Coronary artery (tissue), 2 donors: ENCODE data around the gene RASAL2.

Experiments used
- DNase-seq: peaks from one replicate; pipeline ENCODE4 v3.0.0-alpha.2; 2017; ENCODE audit warnings: low spot score
- H3K27ac ChIP-seq, 2 donors: fragments of 200-600 bp; sonication (generic); one replicate each; pipeline ENCODE4 v1.5.1; 2016 to 2019
- H3K4me3 ChIP-seq: fragments of 200-600 bp; sonication (generic); 2 replicates; pipeline ENCODE4 v1.5.1; 2016; ENCODE audit warnings: mild to moderate bottlenecking, moderate library complexity
- TF ChIP-seq, protein P1 (sequence below): fragments of 200-600 bp; sonication (generic); IDR thresholded peaks from one replicate; pipeline ENCODE4 v1.5.1; 2019; ENCODE audit warnings: antibody characterized with exemption

RASAL2 gene

GRCh38 chr1:178093951-178094738 lies at the start of gene RASAL2:
RASAL2 (plus strand) TSS chr1:178094104; CDS start chr1:178094493, 389 bp downstream.
- peak; percentile 81 for DNase-seq
- Histone ChIP-seq H3K4me3 (peak within 1 kb of the TSS; percentile 99), H3K27ac (peak within 1 kb of the TSS; percentile 97)
- TF ChIP-seq, protein P1, sequence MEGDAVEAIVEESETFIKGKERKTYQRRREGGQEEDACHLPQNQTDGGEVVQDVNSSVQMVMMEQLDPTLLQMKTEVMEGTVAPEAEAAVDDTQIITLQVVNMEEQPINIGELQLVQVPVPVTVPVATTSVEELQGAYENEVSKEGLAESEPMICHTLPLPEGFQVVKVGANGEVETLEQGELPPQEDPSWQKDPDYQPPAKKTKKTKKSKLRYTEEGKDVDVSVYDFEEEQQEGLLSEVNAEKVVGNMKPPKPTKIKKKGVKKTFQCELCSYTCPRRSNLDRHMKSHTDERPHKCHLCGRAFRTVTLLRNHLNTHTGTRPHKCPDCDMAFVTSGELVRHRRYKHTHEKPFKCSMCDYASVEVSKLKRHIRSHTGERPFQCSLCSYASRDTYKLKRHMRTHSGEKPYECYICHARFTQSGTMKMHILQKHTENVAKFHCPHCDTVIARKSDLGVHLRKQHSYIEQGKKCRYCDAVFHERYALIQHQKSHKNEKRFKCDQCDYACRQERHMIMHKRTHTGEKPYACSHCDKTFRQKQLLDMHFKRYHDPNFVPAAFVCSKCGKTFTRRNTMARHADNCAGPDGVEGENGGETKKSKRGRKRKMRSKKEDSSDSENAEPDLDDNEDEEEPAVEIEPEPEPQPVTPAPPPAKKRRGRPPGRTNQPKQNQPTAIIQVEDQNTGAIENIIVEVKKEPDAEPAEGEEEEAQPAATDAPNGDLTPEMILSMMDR = peak; percentile 6

GRCh38 chr1:178046591-178047270 lies 47.2 kb upstream of the RASAL2 start:
- Histone ChIP-seq H3K27ac (no peak overlapping the region), H3K4me3 (no peak overlapping the region)
- TF ChIP-seq, protein P1 = no peak
- DNase-seq = no peak

- TF ChIP-seq, protein P1 = no peak
- no peak for DNase-seq
- Histone ChIP-seq H3K4me3 (no peak overlapping the region), H3K27ac (no peak overlapping the region)
Observed at GRCh38 chr1:178047403-178048093, 46.4 kb upstream of the RASAL2 start.

- Histone ChIP-seq H3K27ac (no peak overlapping the region), H3K4me3 (no peak overlapping the region)
- no peak for DNase-seq
- TF ChIP-seq, protein P1 = no peak
Observed at GRCh38 chr1:178048426-178048825, 45.5 kb upstream of the RASAL2 start.

- no peak for DNase-seq
- Histone ChIP-seq H3K27ac (no peak overlapping the region), H3K4me3 (no peak overlapping the region)
- TF ChIP-seq, protein P1 = no peak
Observed at GRCh38 chr1:178048883-178049282, 45.0 kb upstream of the RASAL2 start.

DNA sequence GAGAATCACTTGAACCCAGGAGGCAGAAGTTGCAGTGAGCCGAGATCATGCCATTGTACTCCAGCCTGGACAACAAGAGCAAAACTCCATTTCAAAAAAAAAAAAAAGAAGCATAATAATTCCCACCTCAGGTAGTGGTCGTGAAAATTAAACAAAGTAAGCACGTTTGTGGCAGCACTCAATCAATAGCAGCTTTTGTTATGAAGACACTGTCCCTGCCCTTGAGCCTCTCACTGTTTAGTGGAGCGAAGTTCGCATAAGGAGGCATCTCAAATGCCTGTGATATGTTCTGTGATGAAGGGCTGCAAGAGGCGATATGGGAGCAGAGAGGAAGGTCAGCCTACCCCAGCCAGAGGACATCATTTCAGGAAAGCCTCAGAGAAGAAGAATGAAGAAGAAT lies 43.8 kb upstream of the RASAL2 start:
- no peak for DNase-seq
- TF ChIP-seq, protein P1 = no peak
- H3K27ac ChIP-seq = no peak overlapping the region
- H3K4me3 ChIP-seq = no peak overlapping the region
